NCI-H2227 treated with DMSO at 0.1 percent for 48 hours (cell line): Measurements from ENCODE around the gene PROX2.
A peak's percentile ranks its signal among the peaks of the same experiment; 100 is the strongest.

ENCODE experiments used
- DNase-seq: peaks from one replicate; lab custom pipeline; 2025; lab: John Stamatoyannopoulos, UW

Gene PROX2, protein sequence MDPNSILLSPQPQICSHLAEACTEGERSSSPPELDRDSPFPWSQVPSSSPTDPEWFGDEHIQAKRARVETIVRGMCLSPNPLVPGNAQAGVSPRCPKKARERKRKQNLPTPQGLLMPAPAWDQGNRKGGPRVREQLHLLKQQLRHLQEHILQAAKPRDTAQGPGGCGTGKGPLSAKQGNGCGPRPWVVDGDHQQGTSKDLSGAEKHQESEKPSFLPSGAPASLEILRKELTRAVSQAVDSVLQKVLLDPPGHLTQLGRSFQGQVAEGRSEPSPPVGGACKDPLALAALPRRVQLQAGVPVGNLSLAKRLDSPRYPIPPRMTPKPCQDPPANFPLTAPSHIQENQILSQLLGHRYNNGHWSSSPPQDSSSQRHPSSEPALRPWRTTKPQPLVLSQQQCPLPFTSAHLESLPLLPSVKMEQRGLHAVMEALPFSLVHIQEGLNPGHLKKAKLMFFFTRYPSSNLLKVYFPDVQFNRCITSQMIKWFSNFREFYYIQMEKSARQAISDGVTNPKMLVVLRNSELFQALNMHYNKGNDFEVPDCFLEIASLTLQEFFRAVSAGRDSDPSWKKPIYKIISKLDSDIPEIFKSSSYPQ

DNA sequence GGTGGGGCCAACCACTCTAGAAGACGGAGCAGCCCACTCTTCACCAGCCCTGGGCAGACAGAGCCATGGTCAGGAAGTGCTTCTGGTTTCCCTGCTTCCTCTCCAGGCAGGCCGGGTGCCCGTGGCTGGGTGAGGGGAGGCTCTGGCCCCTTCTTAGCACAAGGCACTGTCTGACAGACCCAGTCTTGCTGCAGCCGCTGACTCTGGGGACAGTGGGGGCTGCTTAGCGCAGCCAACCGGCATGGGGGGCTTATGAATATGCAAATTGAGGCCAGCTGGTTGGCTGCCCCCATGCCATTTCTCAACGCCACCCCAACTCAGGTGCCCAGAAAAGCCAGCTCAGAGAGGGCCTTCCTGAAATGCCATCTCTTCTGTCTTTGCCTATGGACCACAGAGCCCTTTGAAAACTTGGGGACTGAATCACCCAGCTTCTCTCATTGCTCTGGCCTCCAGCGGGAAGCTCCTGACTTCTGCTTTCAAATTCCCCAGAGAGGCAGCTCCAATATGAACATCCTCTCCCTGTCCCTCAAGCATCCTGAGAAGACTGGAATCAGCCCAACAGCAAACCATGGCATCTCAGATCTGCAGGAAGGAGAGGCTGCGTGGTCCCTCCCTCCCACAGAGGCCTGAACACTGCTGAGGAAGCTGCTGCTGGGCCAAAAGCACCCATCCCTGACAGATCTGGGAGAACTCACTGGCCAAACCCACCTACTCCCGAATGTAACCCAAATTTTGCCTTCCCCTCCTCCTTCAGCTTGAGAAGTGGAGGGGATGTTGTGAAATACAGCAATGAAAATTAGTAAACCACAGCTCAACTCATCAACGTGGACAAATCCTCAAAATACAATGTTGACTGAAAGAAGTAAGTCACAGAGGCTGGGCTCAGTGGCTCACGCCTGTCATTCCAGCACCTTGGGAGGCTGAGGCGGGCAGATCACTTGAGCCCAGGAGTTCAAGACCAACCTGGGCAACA, at the start of gene PROX2:
Gene PROX2 (minus strand): TSS at position 205 of the 973 bp plus-strand sequence. CDS start 12,311 bp downstream, outside the sequence.
- no peak for DNase-seq

DNA sequence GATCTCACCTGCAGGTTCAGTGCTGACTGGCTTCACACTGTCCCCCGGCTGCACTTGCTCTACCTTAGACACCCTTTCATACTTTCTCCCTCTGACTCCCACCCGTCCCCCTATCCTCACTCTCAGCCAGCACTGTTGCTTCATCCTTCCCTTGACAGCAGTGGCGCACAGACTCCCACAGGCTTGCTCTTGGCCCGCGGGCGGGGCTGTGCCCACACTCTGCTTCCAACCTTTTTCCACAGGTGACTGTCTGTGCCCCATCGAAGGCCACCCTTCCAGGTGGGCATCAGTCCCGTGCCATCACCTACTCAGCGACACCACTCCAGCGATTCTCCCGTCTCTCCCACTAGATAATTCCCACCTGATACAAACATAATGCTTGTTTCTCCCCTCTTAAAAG, 48.1 kb upstream of the PROX2 start:
- no peak for DNase-seq

DNA sequence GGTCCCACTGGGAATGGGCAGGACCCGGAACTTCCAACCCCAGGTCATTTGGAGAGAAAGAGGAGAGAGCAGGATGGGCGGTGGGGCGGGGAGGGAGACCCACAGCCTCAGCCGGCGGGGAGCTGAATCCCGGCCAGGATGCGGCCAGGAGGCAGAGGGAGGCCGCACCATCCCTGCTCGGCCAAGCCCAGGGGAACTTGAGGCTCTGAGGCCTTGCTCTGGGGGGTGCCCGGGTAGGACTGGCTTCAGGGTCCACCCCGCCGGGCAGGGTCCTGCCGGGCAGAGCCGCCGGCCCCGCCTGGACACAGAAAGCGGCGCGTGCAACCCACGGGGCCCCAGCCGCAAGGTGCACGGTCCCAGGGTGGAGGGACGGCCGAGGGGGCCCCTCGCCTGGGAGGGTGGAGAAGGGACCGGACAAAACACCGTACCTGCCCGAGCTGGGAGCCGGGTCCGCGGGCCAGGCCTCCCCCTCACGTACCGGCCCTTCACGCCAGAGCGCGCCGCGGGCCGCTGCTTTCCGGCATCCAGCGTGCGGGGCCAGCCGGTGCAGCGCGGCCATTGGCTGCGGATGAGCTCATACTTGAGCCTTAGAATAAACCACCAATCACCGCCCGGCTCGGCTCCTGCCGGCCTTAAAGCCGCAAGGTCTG, 46.9 kb upstream of the PROX2 start, which contains the start of gene RPS6KL1:
Gene RPS6KL1 (minus strand): TSS at position 509 of the 650 bp plus-strand sequence. CDS start 1,719 bp downstream, outside the sequence.
- DNase-seq = peak; percentile 87

DNA sequence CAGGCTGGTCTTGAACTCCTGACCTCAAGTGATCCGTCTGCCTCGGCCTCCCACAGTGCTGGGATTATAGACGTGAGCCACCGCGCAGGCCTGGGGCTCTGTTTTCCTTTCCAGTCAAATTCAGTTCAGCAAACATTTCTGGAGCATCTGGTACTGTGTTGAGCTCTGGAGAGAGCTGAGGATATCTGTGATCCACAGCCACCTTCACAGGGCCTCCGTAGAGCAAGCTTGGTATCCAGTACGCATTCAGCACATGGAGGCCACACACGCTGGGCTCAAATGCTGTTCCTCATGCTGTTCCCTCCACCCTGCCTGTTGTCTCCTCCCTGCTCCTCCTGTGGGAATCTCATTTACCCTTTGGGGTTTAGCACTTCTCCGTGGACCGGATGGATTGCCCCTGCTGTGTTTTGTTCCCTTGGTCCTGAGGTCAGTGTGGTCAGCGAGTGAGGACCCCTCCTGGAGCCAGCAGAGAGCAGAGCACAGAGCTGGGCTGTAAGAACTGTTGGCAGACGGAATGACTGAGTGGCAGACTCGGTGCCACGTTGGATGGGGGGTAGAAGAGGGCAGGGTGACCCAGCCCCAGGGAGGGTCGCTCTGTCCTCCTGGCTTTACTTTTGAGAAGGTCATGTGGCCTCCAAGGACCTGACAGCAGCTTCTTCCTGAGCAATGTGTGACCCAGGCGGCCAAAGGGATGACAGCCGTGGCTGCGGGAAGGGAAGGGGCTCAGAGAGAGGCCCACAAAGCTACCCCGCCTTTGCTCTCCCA, 46.2 kb upstream of the PROX2 start:
- no peak for DNase-seq

DNA sequence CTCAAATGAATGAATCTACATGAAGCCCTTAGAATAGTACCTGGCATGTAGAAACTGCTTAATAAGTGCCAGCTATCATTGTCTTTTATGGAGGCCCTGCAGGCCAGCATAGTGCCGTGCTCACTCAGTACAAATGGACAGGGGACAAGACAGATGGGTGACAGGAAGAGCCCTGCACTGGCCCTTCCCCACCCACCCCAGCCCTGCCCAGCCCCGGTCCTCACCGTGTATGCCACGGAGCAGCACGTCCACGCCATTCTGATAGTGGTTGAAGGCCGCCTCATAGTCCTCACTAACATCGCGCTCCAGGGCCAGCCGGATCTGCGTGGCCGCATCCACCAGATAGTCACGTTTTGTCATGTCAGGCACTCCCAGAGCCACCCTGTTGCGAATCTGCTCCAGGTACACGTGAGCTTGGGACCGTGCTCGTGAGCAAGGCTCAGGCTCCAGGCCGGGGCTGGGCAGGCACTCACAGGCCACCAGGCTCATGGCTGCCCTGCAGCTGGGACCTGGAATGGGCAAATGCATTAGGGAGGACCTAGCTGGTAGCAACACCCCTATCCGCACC, 45.2 kb upstream of the PROX2 start:
- no peak for DNase-seq

DNA sequence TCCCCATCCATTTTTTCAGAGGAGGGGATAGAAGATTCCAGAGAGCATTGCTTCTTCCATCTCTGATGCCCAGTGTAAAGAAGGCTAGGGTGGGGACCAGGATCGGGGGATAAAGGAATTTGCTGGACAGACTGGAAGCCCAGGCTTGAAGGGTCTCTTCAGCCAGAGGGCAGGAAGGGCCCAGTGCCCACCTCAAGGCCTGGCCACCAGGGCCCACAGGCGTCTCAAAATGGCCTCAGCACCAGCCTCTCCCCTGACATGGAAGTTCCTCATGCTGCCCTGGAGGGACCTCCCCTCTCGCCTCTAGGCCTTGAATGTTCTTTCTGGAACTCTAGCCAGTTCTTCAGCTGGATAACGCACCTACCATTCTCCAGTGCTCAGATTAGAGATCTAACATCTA, 44.3 kb upstream of the PROX2 start:
- DNase-seq = no peak

DNA sequence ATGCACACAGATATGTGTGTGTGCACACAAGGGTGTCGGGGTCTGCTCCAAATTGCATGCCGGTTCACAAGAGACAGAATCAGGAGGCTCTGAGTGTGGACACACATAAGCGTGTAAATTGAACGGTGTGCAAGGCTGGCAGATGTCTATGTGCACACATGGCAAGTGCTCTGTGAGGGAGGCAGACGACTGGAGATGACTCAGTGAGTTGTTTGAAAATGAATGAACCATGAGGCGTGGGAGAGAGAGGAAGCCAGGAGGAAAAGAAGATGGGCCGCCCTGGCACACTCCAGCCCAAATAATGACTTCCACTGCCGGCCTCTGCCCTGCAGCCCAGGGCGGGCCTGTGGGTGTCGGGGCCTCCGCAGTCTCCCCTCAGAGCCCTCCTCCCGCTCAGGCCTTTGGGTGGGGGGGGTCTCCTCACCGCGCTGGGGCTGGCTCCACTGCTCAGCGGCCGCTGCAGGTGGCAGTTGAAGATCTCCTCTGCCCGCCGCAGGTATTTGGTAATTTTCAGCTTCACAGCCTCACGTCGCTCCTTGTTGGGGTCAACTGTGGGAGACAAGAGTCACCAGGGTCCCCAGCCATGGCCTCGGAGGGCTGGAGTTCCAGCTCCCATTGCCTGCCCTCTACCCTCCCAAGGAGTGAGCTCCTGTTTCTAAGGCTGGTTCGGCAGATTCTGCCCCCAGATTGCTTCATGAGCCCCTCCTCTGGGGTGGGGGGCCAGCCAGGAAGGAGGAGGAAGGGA, 43.6 kb upstream of the PROX2 start:
- DNase-seq = no peak

DNA sequence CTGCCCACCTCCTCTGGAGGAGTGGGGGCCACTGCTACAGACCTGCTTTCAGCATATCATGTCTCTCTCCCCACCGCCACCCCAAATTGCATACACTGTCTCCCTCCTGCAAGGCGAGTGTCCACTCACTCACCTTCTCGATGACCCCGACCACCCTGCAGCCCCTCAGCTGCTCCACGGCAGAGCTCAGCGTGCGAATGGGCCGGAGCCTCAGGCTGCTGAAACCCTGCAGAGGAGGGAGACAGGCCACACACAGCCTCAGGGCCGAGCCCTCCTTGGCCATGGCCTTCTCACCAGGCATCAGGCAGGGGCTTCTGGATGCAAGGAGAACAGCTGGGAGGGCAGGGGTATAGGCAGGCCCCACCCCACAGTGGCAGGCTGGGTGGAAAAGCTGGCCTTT, 42.4 kb upstream of the PROX2 start:
- no peak for DNase-seq

DNA sequence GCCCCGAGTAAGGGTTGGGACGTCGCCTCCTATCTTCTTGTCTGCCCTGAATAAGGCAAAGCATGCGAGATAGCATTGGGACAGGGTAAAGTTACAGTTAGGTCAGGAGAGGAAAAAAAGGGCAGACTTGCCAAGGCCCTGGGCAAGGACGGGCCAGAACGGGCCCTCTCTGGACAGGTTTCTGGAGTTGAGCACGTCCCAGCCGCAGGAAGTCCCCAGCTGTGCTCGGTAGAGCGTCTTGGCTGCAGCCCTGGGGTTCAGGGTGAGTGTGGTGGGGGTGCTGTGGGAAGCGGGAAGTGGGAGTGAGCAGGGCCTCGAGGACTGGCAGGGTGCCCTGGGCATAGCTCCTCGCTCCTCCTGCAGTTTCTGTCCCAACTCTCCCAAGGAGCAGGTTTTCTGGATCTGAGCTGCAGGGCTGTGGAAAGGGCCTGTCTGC, 41.7 kb upstream of the PROX2 start:
- no peak for DNase-seq

DNA sequence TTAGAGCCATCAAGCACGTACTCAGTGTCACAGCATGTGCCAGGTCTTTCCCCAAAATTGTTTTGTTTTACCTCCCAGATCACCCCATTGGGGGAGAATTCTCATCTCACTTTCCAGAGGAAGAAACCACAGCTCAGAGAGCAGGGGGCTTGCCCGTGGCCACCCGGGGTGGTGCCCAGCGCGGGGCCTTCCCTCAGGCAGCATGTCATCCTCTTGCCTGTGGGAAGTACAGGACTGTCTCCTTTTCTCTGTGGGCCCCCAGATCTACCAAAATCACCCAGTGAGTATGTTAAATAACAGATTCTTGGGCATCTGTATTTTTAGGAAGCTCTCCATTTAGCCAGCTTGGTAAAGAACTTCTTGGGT, 41.2 kb upstream of the PROX2 start:
- DNase-seq = no peak

DNA sequence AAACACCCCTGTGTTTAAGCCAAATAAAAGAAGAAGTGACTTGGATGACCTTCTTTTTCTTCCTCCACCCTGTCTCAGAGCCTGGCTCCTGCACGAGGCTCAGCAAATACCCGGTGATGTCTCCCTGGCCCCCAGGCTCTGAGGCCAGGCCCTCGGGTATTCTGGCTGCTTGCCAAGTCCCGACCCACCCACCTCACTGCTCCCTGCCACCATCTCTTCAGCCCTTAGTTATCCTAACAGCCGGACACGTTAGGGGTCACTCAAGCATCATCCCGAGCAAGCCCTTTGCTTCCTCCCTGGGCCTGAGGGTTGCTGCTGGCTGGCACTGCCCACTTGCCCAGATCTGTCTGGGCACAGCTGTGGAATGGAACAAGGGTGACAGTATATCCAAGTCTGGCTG, 39.9 kb upstream of the PROX2 start:
- no peak for DNase-seq

DNA sequence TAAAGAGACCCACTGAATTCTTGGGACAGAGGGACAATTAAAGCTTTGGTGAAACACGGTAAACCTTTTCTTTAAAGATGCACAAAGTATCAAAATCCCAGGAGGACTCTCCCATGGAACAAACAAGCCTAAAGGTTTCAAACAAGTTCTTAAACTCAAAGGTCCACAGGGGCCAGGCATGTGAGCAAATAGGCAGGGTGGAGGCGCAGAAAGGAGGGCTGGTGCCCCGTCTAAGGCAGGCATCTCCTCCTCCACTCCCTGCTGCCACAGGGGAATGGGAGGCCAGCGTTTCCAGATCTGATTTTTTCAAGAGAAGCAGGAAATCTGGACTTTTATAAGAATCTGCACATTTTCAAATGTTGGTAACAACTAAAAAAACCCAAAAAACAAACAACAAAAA, 39.5 kb upstream of the PROX2 start:
- DNase-seq = no peak

DNA sequence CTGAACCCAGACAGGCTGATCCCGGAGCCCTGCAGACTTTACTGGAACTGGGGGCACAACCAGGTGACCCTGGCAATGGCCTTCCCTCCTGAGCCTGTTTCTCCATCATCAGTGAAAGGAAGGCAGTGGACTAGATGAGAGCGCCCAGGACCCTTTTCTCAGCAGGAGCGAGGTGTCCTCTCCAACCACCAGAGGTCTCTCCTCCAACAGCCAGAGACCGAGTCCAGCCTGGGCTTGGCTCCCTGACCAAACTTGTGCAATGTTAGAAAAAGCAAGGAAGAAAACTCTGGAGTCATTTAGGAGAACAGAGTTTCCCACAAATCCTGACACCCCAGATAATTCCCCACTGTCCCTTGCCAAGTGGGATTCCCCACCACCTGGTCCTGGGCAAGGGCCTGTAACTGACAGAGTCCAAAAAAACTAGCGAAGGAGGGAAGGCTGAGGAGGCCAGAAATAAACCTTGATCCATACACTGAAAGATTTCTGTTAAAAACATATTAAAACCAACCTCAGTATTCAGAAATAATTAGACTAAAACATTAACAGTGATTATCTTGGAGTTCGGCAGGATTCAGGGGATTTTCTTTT, 38.1 kb upstream of the PROX2 start:
- DNase-seq = no peak

DNA sequence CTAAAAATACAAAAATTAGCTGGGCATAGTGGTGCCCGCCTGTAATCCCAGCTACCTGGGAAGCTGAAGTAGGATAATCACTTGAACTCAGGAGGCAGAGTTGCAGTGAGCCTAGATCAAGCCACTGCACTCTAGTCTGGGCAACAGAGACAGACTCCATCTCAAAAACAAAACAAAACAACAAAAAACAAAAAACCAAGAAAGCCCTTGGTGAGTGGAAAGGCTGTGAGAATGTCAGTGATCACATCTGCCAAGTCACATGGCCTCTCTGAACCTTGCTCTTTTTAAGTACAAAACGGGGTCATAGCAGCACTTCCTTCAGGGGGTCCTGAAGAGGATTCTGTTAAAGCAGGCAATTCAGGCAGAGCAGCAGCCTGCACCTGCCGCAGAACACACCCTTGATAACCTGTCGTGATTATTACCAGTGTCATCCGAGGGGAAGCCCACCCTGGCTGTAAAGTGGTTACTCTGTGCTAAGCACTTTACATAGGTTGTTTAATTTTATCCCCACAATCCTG, 37.5 kb upstream of the PROX2 start:
- DNase-seq = no peak

DNA sequence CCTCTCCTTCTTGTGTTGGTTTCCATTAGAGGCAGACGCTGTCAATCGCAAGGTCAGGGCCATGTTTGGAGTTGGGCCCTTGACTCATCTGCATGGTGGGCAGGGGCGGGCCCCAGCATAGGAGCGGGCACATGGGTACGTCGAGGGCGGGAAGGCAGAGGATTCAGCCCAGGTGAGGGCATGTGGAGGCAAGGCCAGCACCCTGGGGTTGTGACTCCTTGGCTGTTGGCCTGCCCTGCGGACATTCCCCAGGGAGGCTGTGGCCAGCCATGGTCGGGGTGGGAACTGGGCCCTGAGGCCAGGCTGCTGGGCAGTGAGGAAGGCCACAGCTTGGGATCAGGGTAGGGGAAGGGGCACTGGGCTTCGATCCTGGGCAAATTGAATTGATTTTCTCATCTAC, 36.9 kb upstream of the PROX2 start:
- no peak for DNase-seq

DNA sequence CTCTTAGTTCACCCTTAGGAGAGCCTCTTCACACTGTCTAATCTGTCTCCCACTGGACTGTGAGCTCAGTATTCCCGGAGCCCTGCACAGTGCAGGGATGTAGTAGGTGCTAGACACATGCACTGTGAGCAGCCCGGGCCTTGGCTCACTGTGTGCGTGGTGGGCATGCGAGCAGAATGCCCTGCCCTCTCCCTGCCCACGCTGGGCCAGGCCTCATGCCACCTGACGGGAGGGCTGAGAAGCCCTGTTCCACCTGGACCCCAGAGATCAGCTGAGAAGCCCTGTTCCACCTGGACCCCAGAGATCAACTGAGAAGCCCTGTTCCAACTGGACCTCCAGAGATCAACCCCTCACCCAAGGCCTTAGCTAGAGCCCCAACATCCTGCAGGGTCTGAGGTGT, 36.2 kb upstream of the PROX2 start:
- DNase-seq = no peak

DNA sequence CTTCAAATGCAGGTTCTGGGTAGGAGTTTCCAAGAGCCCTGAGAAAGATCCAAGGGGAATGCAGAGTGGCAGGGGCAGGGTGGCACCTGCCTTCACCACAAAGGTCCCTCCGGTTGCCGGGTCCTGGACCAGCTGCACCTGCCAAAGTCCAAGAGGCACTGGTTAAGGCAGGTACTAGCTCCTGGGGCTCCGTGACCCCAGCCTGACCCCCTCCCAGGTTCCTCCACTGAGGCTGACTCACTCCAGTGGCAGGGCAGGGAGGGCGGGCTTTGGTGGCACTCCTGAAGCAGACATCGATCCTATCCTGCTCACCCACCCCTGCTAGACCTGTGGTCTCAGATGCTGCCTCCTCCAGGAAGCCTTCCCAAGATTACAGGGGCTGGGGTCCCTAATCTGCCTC, 35.8 kb upstream of the PROX2 start:
- no peak for DNase-seq

DNA sequence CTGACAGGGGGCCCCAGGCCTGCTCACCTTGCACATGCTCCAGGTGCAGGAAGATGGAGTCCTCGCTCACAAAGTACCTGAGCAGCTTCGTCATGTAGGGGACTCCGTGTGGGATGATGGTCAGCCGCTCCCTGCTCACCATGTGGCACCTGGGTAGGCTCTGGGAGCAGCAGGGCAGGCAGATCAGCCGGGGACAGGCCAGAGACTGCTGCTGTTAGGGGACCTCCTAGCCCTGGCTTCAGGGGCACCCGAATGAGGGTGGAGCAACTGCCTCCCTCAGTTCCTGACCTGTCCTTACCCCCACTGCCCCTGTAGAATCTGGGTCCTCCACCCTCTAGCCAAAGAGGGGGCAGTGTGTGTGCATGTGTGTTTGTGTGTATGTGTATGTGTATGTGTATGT, 35.3 kb upstream of the PROX2 start:
- DNase-seq = no peak

DNA sequence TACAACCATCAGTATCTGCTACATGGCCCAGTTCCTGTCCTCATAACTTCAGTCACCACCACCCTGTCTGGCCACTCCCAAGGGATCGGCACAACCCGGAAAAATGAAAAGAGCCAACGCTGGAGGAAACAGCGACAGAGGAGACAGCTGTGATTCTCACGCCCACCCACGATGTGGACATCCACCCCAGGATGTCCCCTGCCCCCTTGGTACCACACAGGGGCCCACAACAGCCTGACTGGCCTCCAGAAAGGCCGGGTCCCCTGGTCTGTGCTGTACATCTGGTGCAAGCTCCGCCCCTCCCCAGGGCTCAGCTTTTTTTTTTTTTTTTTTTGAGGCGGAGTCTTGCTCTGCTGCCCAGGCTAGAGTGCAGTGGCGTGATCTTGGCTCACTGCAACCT, 34.6 kb upstream of the PROX2 start:
- DNase-seq = no peak

DNA sequence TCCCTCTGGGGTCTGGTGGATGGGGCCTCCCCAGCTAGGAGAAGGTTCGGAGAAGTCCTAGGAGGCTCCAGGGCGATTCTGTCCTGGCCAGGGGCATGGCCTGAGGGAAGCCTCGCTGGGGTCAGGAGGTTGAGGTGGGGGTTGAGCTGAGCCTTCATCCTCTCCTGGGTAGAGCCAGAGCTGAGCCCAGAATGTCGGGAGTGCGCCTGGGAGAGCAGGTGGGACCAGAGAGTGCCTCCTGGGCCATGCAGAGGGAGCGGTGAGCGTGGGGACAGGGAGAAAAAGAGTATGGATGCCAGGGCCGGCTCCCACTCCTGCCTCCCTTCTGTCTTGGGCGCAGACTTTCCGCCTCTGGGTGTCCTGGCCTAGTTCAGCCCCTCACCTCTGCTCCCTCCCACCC, 34.0 kb upstream of the PROX2 start:
- no peak for DNase-seq
